Stimulated activated CD4-positive, alpha-beta T cell treated with anti-CD3 and anti-CD28 coated beads, TNF-alpha, amount 100 ng/mL, for 1 hour (primary cell): ENCODE measurements around the gene SOWAHA.

Source experiments
- DNase-seq, 3 donors: peaks; one replicate each; pipeline ENCODE4 v3.0.0-alpha.2; 2020; ENCODE audit warnings: low read depth in 3 of 3, low spot score in 1 of 3

SOWAHA gene

GRCh38 chr5:132825033-132825833 lies 12.1 kb downstream of the SOWAHA start:
- no peak for DNase-seq

- no peak for DNase-seq
These were observed 12.8 kb downstream of the SOWAHA start for GRCh38 chr5:132825834-132826391.

- no peak for DNase-seq
These were observed 13.5 kb downstream of the SOWAHA start for GRCh38 chr5:132826424-132827082.

GRCh38 chr5:132827943-132828673 lies 15.0 kb downstream of the SOWAHA start:
- DNase-seq = no peak

DNA sequence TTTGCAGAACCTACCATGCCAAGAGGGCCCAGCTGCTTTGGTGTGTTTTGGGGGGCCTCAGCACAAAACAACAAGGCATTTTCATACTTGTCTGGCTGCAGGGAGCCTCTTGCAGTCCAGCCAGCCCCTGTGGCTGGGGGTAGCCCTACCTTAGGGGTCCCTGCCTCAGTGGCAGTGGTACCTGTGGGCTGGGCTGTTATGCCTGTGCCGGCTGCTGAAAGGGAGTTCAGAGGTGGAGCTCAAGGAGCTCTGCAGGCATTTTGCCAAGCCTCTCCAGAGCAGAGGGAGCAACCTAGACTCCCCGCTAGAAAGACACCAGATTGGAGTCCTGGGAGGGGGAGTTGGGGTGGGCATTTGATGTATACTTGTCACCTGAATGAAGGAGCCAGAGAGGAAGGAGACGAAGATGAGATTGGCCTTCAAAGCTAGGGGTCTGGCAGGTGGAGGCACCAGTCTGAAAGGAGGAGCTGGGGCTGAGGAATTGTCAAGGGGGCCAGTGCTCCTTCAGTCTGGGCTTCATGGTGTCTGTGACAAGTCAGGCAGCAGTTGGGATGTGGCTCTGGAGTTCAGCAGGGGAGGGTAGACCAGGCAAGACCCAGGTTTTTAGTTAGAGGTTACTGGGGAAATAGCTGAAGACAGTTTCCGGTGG lies 15.9 kb downstream of the SOWAHA start:
- no peak for DNase-seq

- peak; percentile 11 to 62 (median 46) for DNase-seq
These were observed 16.8 kb downstream of the SOWAHA start for GRCh38 chr5:132829742-132830435.

- no peak for DNase-seq
These were observed 17.5 kb downstream of the SOWAHA start, which contains the start of gene SHROOM1 for GRCh38 chr5:132830436-132831094. Gene SHROOM1, minus strand, starts transcription at chr5:132830647. Its CDS starts 4,507 bp downstream, at chr5:132826140.

- no peak for DNase-seq
These were observed 18.2 kb downstream of the SOWAHA start for GRCh38 chr5:132831095-132831860.

DNA sequence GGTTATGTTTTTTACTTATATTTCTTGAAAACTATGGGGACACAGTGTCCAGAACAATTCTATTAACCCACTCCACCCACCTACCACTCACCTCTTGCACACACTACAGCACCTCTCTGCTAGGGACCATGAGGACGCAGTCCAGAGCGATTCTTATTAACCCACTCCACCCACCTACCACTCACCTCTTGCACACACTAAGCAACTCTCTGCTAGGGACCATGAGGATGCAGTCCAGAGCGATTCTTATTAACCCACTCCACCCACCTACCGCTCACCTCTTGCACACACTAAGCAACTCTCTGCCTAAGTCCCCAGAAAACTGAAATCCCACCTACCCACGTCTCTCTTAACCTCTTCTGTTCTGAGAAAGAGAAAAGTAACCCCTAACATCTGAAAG lies 19.5 kb downstream of the SOWAHA start:
- DNase-seq = no peak

GRCh38 chr5:132834057-132834456 lies 21.0 kb downstream of the SOWAHA start:
- DNase-seq = no peak

DNA sequence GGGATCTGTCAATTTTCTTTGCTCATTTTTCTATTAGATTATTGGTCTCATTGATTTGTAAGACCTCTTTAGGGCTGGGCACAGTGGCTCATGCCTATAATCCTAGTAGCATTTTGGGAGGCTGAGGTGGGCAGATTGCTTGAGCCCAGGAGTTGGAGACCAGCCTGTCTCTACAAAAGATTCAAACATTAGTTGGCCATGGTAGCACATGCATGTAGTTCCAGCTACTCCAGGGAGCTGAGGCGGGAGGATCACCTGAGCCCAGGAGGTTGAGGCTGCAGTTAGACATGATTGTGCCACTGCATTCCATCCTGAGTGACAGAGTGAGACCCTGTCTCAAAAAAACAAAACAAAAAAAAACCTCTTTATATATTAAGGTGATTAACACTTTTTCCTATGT lies 23.8 kb downstream of the SOWAHA start:
- no peak for DNase-seq

DNA sequence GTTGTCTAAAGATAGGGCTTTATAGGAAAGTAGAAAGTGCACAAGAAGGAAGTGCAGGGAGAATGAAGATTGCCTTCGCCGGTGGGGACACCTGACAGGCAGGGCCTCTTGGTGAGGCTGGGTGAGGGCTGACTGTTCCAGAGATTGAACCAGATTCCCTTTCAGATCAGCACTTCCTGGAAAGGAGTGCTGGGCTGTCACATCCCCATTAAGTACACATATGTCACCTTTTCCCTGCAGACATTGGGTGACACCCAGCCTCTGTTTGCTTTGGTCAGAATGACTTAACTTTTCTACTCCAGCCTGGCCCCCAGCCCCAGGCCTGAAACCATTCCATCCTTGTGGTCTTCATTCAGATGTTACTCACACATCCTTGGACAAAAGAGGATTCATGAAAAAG lies 24.8 kb downstream of the SOWAHA start:
- no peak for DNase-seq

DNA sequence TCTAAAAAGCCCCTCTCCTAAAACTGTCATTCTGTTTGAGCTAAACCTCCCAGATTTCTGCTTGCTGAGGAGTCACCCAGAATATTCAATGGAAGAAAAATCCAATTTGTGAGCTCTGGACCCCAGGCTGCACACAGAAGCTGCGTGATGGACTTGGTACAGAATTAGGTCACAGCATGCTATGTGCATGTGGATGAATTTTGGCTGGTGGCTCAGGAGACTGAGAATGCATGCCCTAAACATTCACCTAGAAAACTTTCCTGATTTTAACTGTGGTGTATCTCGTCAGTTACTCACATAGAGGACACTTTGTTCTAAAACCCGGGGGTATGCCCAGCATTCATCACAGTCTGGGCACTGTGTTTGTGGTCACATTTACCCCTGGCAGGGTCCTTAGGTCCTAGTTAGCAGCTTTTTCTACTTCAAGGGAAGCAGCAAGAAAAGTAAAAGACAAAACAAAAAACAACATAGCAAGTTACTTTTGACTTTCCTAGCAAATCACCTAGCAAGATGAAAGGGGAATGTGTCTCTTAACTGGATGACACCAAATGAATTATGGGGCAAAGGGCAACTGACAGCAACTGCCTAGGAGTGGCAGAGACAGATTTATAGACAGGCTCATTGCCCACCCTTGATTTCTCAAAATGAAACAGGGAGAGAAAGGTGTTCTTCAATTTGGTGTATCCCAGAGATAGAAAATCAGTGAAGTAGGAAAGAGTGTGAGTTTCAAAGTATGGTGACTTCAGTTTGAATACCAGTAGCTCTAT lies 25.6 kb downstream of the SOWAHA start:
- no peak for DNase-seq

- DNase-seq = no peak
These were observed 26.6 kb downstream of the SOWAHA start for GRCh38 chr5:132839426-132840301.

- DNase-seq = no peak
These were observed 27.2 kb downstream of the SOWAHA start for GRCh38 chr5:132840313-132840712.

DNA sequence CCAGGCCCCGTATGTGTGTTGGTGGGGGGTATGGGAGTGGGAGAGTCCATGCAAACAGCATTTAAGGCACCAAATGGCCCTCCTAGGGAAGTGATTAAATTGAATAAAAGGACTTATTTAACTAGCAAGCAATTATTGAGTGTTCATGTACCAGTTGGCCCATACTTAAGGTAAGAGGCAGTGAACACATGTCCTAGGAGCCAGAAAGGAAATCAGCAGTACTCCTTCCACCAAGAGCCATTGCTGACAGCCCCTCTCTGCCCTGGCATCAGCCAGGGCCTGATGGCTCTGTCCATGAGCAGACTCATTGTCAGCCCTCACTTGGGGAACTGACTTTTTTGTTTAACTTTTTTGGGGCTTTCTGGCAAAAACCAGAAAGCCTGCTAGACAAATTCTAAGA lies 27.8 kb downstream of the SOWAHA start:
- DNase-seq = no peak

GRCh38 chr5:132841305-132841704 lies 28.2 kb downstream of the SOWAHA start:
- no peak for DNase-seq
